Ramos (cell line): ENCODE data around the gene MICAL1.
"Not testable (repeated sequence)": the region's sequence is repeated elsewhere in the genome, so short reads cannot be mapped to it uniquely, and the experiment has no call there.

Experiments used
- in situ Hi-C: fragments of 300-500 bp; cut with MboI; formaldehyde crosslinking; loops from one replicate; pipeline ENCODE4 v1.14.3; 2022; ENCODE audit warnings: low sequenced_read_pairs; ENCODE audit not compliant: unreplicated experiment

Gene MICAL1

DNA sequence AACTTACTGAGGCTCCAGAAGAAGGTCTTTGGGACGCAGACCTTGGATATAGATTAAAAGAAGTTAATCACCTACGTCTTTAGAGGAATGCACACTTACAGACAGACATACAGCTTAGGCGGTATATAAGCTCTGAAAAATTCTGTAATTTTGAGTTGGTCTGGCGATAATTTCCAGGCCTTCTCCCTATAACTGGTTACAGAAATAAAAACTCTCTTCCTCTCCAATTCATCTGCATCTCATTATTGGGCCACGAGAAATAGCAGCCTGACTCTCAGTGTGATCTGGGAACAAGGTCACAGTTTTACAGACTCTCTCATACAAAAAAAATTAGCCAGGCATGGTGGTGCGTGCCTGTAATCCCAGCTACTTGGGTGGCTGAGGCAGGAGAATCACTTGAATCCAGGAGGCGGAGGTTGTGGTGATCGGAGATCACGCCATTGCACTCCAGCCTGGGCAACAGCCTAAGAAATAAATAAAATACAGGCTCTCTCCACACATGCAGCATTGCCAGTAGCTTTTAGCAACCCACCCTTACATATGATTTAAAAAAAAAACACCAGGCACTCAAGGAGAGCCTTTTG lies 22.7 kb upstream of the MICAL1 start:
- in situ Hi-C loops: no loop called here

DNA sequence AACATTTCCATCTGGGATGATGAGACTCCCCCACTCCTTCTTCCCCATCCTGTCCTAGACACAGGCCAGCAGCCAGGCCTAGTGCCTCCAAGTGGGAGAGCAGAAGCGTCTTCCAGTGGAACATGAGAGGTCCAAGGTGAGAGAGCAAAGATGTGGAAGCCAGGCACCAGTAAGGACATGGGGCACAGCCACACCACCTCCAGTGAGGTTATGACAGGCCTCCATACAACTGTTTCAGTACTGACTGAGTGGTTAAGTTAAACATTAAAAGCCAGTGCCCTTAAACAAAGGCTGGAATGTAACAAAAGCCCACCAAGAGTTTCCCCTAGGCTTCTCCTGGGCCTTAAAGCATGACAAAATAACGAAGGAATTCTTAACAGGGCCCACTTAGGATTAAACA lies 22.2 kb upstream of the MICAL1 start:
- in situ Hi-C loops: no loop called here

GRCh38 chr6:109477184-109477583 lies 21.6 kb upstream of the MICAL1 start:
- in situ Hi-C loops: no loop called here

- in situ Hi-C loops: no loop called here
These were observed 20.1 kb upstream of the MICAL1 start for GRCh38 chr6:109475625-109476024.

DNA sequence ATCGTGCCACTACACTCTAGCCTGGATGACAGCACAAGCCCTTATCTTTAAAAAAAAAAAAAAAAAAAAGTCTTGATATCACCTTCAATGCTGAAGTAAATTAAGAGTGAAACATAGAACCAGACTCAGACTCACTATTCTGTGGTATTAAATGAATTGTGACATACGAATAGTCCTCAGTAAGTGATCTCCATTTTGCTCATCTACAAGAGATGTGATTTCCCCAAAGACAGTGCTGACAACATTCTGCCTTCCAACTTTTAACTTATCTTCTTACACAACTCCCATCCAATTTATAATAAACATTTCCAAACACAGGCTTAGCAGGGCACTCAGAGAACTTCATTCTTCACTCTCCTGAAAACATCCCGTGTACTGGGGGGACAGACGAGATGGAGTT lies 19.4 kb upstream of the MICAL1 start:
- in situ Hi-C loops: no loop called here

GRCh38 chr6:109473120-109473519 lies 17.5 kb upstream of the MICAL1 start:
- in situ Hi-C loops: no loop called here

- in situ Hi-C loops: no loop called here
These were observed 16.8 kb upstream of the MICAL1 start for GRCh38 chr6:109472132-109472995.

DNA sequence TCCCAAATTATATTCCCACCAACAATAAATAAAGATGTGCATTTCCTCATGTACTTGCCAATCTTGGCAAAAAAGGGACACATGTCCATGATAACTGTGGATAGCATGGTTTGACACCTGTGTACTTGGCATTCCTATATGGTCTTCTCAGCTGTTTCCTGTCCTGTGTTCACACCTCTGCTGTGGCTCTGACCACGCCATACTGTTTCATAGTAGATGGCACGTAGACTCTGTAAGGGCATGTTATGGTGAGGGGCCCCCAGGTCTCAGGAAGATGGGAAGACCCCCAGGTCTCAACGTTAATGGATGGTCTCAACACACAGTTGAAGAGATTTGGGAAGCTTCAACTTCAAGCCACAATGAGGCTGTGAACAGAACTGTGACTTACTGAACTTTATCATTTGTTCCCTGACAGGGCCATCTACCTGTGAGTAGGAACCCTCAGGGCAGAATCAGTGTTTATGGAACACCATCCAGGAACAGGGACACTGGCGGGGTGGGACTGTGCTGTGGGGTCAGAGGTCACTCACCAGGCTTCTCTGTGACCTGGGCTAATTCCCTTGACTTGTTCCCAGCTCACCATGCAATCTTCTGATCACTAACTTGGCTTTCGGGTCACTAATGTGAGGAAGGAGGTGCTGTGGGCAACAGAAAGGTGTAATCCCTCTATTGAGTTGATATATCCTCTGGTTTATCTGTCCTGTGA lies 15.7 kb upstream of the MICAL1 start:
- in situ Hi-C loops: no loop called here

DNA sequence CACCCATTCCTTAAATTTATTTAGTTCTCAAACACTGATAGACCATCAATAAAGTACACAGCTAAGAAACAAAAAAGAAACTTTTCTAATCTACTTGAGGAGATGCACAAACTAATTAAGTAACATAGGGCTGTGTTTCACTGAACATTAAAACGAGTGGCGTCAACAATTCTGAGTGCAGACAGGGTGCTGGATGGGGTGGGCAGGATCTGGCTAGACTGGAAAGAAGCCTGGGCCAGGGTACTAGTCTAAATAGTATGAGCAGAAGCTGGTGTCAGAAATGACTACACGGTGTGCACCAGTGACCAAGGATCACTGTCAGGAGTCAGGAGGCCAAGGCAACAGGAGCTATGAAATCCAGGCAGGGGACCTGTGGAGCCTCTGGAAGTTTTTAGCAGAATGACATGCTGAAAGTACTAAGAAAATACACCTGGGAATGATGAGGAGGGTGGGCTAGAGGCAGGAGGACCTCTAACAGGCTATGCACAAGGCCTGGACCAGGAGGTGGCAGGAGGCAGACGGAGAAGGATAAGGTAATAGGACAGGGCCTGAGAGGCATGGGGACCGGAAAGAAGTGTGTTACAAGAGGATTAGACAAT lies 14.1 kb upstream of the MICAL1 start:
- in situ Hi-C loops: no loop called here

DNA sequence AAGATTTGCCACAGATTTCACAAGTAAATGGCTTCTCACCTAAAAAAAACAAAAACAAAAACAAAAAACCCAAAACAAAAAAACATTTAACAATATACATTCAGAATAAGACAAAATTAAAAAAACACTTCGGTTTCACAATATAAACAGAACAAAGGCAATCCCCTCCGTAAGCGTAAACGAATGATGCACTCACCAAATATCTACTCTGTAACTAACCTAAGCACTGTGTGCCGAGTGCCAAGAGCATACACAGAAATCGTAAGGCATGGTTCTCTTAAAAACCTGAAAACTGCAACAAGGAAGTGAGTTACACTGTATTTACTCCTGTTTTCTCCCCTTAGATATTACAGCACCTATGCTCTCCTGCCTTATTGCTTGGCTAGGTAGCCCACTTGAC lies 12.1 kb upstream of the MICAL1 start:
- in situ Hi-C loops: no loop called here

GRCh38 chr6:109466212-109466923 lies 10.8 kb upstream of the MICAL1 start:
- in situ Hi-C loops: no loop called here

DNA sequence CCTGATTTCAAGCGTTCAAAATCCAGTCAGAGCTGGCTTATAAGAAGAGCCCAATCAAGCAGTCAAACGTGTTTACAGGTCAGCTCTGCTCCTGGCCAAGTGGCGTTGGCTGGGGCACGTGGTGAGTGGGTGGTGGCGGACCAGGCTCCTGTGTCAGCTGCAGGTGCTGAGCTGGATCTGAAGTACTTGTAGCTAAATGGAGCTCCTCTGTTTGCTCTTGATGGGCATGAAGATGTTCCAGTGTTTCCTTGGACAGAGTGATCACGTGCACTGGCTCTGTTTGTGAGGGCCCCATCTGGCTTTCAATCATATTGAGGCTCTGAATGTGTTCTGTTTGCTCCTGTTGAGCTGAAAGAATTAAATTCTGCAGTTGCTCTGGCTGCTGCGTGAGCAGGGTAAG lies 10.2 kb upstream of the MICAL1 start:
- in situ Hi-C loops: no loop called here

DNA sequence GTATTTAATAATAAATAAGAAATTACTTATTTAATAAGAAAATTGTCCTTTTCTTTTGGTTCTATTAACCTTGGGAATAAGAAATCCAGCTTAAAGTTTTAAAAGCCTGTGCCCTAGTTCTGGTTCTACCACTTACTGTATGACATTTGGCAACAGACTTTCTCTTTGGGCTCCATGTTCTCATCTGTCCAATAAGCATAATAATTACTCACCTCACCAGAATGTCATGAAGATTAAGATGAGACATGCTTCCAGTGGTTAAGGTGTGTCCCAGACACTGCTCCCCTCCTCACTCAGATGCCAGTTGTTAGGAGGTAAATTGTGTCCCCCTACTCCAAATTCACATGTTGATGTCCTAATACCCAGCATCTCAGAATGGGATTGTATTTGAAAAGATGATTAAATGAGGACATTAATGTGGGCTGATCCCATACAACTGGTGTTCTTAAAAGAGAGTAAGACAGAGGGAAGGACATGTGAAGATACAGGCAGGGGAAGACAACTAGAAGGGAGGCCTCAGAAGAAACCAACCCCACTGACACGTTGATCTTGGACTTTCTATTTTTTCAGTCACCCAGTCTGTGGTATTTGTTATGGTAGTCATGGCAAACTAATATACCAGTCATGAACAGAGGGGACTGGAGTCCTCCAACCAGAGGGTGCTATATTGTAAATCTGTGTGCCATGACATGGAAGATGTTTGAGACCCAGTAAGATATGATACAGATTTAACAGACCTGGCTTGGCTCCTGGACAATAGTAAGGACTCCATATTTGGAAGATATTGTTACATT lies 6.4 kb upstream of the MICAL1 start:
- in situ Hi-C loops: no loop called here

GRCh38 chr6:109461205-109461604 lies 5.6 kb upstream of the MICAL1 start:
- in situ Hi-C loops: not testable (repeated sequence)

DNA sequence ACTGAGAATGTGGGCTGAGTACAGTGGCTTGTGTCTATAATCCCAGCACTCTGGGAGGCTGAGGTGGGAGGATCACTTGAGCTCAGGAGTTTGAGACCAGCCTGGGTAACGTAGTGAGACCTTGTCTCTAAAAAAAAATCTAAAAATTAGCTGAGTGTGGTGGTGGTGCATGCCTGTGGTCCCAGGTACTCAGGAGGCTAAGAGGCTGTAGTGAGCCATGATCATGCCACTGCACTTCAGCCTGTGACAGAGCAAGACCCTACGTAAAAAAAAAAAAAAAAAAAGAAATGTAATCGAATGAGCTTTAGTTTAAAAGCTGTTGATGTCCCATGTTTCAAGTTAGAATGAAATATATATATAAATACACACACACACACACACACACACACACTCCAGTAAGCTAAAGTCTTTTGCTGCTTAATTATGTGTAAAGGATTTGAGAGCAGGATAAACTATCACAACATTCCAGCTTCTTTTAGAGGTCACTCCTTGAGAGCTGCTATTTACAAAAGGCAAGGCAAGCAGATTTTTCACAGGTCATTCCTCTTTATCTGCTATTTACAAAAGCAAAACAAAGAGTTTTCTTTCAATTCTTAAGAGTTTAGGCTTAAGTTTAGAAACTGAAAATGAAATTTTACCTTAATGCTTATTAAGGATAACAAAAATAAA lies 4.7 kb upstream of the MICAL1 start:
- in situ Hi-C loops: no loop called here

GRCh38 chr6:109458774-109459531 lies 3.4 kb upstream of the MICAL1 start:
- in situ Hi-C loops: no loop called here

GRCh38 chr6:109457562-109457996 lies 2.0 kb upstream of the MICAL1 start:
- in situ Hi-C loops: no loop called here
